OCI-LY7 (cell line): ENCODE measurements around the gene MACROD1.

Experiments used
- EZH2phosphoT487 ChIP-seq: fragments of 200-600 bp; sonication (generic); IDR thresholded peaks from 2 replicates; pipeline ENCODE4 v1.6.1; 2018; ENCODE audit warnings: low read depth, borderline replicate concordance, mild to moderate bottlenecking, mixed run types, antibody characterized with exemption, low read length, moderate library complexity, mixed read lengths
- TF ChIP-seq, protein P1 (sequence below): fragments of 200-600 bp; sonication (generic); conservative IDR thresholded peaks from 2 replicates; pipeline ENCODE4 v1.5.1; 2014; ENCODE audit warnings: mild to moderate bottlenecking, antibody characterized with exemption, low read length, moderate library complexity, mixed read lengths

DNA sequence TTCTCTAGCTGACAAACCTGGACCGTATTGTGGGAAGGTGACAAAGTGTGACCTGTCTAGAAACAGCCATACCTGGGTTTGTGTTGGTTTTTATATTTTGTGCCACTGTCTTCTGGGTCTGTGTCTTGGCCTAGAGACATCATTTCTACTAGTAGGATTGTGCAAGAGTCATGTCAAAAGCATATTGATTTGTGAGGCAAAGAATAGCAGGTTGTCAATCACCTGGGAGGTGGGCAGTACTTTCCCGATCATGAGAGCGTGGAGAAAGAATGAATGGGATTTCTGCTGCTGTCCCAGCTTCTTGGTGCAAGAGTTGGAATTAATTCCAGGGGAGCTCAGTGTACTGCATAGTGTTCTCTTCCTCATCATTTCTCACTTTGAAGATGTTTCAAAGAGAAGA is 35.6 kb upstream of the MACROD1 start:
- TF ChIP-seq, protein P1, sequence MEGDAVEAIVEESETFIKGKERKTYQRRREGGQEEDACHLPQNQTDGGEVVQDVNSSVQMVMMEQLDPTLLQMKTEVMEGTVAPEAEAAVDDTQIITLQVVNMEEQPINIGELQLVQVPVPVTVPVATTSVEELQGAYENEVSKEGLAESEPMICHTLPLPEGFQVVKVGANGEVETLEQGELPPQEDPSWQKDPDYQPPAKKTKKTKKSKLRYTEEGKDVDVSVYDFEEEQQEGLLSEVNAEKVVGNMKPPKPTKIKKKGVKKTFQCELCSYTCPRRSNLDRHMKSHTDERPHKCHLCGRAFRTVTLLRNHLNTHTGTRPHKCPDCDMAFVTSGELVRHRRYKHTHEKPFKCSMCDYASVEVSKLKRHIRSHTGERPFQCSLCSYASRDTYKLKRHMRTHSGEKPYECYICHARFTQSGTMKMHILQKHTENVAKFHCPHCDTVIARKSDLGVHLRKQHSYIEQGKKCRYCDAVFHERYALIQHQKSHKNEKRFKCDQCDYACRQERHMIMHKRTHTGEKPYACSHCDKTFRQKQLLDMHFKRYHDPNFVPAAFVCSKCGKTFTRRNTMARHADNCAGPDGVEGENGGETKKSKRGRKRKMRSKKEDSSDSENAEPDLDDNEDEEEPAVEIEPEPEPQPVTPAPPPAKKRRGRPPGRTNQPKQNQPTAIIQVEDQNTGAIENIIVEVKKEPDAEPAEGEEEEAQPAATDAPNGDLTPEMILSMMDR = no peak
- no peak for TF ChIP-seq EZH2phosphoT487
